Measurements from ENCODE around the gene ZNF488.

The ZNF488 gene

GRCh38 chr10:47318706-47319105, 65.4 kb downstream of the ZNF488 start:
- no peaks in the 10 kb centered on the region for H3K9me2 ChIP-seq (replicated peaks; ENCODE audit: control insufficient read depth, low read length)
- H3K4me3 ChIP-seq (ENCODE audit: low read length) = no peak overlapping the region
- no peak overlapping the region for H3K27ac ChIP-seq (ENCODE audit: low read depth, low read length)
- H3K36me3 ChIP-seq (ENCODE audit: control insufficient read depth, low read length) = no peaks in the 10 kb centered on the region
- H3K4me2 ChIP-seq (ENCODE audit: low read length) = no peak overlapping the region
- no peaks in the 10 kb centered on the region for H3K4me1 ChIP-seq (ENCODE audit: control insufficient read depth, low read length)
- TF ChIP-seq EZH2phosphoT487 (IDR thresholded peaks at IDR 0.05; ENCODE audit: borderline replicate concordance, low read length) = no peak
- no peak for TF ChIP-seq CTCF (IDR thresholded peaks at IDR 0.05; ENCODE audit: low read depth, low read length, poor library complexity, severe bottlenecking)
- H3K9me3 ChIP-seq (ENCODE audit: control insufficient read depth, insufficient read depth, low read length) = no peaks in the 10 kb centered on the region
- no peaks in the 10 kb centered on the region for H4K20me1 ChIP-seq (ENCODE audit: control insufficient read depth, insufficient read depth, low read depth, low read length)
- no peaks in the 10 kb centered on the region for H3F3A ChIP-seq (ENCODE audit: control insufficient read depth, insufficient read depth)
- H3K79me2 ChIP-seq (ENCODE audit: control insufficient read depth, low read length) = no peaks in the 10 kb centered on the region
- no peaks in the 10 kb centered on the region for H3K27me3 ChIP-seq (ENCODE audit: control insufficient read depth, low read length)

GRCh38 chr10:47317251-47317650, 66.8 kb downstream of the ZNF488 start:
- Histone ChIP-seq H4K20me1 (ENCODE audit: control insufficient read depth, insufficient read depth, low read depth, low read length) (no peaks in the 10 kb centered on the region), H3K9me3 (ENCODE audit: control insufficient read depth, insufficient read depth, low read length) (no peaks in the 10 kb centered on the region), H3K4me3 (ENCODE audit: low read length) (no peak overlapping the region), H3K9me2 (replicated peaks; ENCODE audit: control insufficient read depth, low read length) (no peaks in the 10 kb centered on the region), H3K27me3 (ENCODE audit: control insufficient read depth, low read length) (no peaks in the 10 kb centered on the region), H3K4me2 (ENCODE audit: low read length) (no peak overlapping the region), H3K79me2 (ENCODE audit: control insufficient read depth, low read length) (no peaks in the 10 kb centered on the region), H3K4me1 (ENCODE audit: control insufficient read depth, low read length) (no peaks in the 10 kb centered on the region), H3K27ac (ENCODE audit: low read depth, low read length) (no peak overlapping the region), H3F3A (ENCODE audit: control insufficient read depth, insufficient read depth) (no peaks in the 10 kb centered on the region), H3K36me3 (ENCODE audit: control insufficient read depth, low read length) (no peaks in the 10 kb centered on the region)
- no peak for TF ChIP-seq CTCF (IDR thresholded peaks at IDR 0.05; ENCODE audit: low read depth, low read length, poor library complexity, severe bottlenecking)
- no peak for TF ChIP-seq EZH2phosphoT487 (IDR thresholded peaks at IDR 0.05; ENCODE audit: borderline replicate concordance, low read length)

DNA sequence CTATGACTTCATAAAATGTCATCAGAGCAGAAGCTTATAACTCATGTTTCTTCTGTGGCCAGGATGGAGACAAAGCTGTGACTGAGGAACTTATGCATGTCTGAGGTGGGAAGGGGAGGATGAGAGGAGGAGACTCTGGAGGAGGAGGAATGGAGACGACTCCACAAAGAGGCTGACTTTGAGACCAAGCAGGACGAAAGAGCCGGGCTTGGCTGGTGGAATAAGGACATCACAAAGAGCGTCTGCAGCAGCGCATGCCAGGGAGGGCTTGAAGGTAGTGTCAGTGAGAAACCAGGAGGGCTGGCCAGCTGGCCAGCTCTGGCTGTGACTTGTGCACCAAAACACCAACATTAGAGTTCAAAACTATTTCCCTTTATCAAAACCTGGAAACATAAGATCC, 68.0 kb downstream of the ZNF488 start:
- H3K4me1 ChIP-seq (ENCODE audit: control insufficient read depth, low read length) = no peaks in the 10 kb centered on the region
- H3F3A ChIP-seq (ENCODE audit: control insufficient read depth, insufficient read depth) = no peaks in the 10 kb centered on the region
- H3K4me3 ChIP-seq (ENCODE audit: low read length) = no peak overlapping the region
- H4K20me1 ChIP-seq (ENCODE audit: control insufficient read depth, insufficient read depth, low read depth, low read length) = no peaks in the 10 kb centered on the region
- H3K79me2 ChIP-seq (ENCODE audit: control insufficient read depth, low read length) = no peaks in the 10 kb centered on the region
- H3K36me3 ChIP-seq (ENCODE audit: control insufficient read depth, low read length) = no peaks in the 10 kb centered on the region
- TF ChIP-seq CTCF (IDR thresholded peaks at IDR 0.05; ENCODE audit: low read depth, low read length, poor library complexity, severe bottlenecking) = no peak
- TF ChIP-seq EZH2phosphoT487 (IDR thresholded peaks at IDR 0.05; ENCODE audit: borderline replicate concordance, low read length) = no peak
- H3K27ac ChIP-seq (ENCODE audit: low read depth, low read length) = no peak overlapping the region
- no peak overlapping the region for H3K4me2 ChIP-seq (ENCODE audit: low read length)
- no peaks in the 10 kb centered on the region for H3K27me3 ChIP-seq (ENCODE audit: control insufficient read depth, low read length)
- H3K9me2 ChIP-seq (replicated peaks; ENCODE audit: control insufficient read depth, low read length) = no peaks in the 10 kb centered on the region
- no peaks in the 10 kb centered on the region for H3K9me3 ChIP-seq (ENCODE audit: control insufficient read depth, insufficient read depth, low read length)
